Measurements from ENCODE around the gene UBC. TPM values are rescaled to one million over a fixed set of nuclear protein-coding genes. Genes with fewer than 3 reads are reported as not detected.
A peak's percentile ranks its signal among the peaks of the same experiment; 100 is the strongest.
"Not testable (repeated sequence)": the region's sequence is repeated elsewhere in the genome, so short reads cannot be mapped to it uniquely, and the experiment has no call there.

Gene UBC
- total RNA-seq, 2 experiments from 2014 or later, result 927 to 944 TPM

- H3K4me1 Mint-ChIP-seq, result peaks cover 55% of the 10 kb centered on the region
- H3K27me3 Mint-ChIP-seq, result peaks cover 10% of the 10 kb centered on the region
- H3K9me3 Mint-ChIP-seq, DNase-seq: not testable (repeated sequence)
- H3K4me3 Mint-ChIP-seq, result peak overlapping the region; percentile 100
- peak overlapping the region; percentile 100 for H3K27ac Mint-ChIP-seq
- peaks cover 39% of the 10 kb centered on the region for H3K36me3 Mint-ChIP-seq
These were observed 1.7 kb downstream of the UBC start for GRCh38 chr12:124912529-124913287.

GRCh38 chr12:124911521-124911920 lies 2.9 kb downstream of the UBC start:
- Mint-ChIP-seq H3K36me3 (peaks cover 39% of the 10 kb centered on the region), H3K27ac (peak overlapping the region; percentile 57), H3K27me3 (peaks cover 10% of the 10 kb centered on the region), H3K4me3 (peak overlapping the region; percentile 68), H3K4me1 (peaks cover 49% of the 10 kb centered on the region)
- not testable (repeated sequence) for H3K9me3 Mint-ChIP-seq, DNase-seq

- Mint-ChIP-seq H3K27me3 (peaks cover 10% of the 10 kb centered on the region), H3K4me3 (peak overlapping the region; percentile 63)
- no peak for DNase-seq
These were observed 3.6 kb downstream of the UBC start for GRCh38 chr12:124910561-124911478.

GRCh38 chr12:124909831-124910560 lies 4.5 kb downstream of the UBC start:
- peak overlapping the region; percentile 50 for H3K27ac Mint-ChIP-seq
- peak overlapping the region; percentile 8 for H3K4me3 Mint-ChIP-seq
- H3K9me3 Mint-ChIP-seq, result peaks cover 1% of the 10 kb centered on the region
- no peak for DNase-seq
- peaks cover 40% of the 10 kb centered on the region for H3K4me1 Mint-ChIP-seq
- H3K27me3 Mint-ChIP-seq, result peaks cover 10% of the 10 kb centered on the region
- H3K36me3 Mint-ChIP-seq, result peaks cover 38% of the 10 kb centered on the region

More at GRCh38 chr12:124910561-124911478, 3.6 kb downstream of the UBC start:
- Mint-ChIP-seq H3K27ac (peak overlapping the region; percentile 57), H3K36me3 (peaks cover 38% of the 10 kb centered on the region), H3K9me3 (peaks cover 1% of the 10 kb centered on the region), H3K4me1 (peaks cover 43% of the 10 kb centered on the region)

- no peak overlapping the region for H3K27ac Mint-ChIP-seq
- DNase-seq, result peak; percentile 80
- no peaks in the 10 kb centered on the region for H3K9me3 Mint-ChIP-seq
- no peaks in the 10 kb centered on the region for H3K27me3 Mint-ChIP-seq
- H3K36me3 Mint-ChIP-seq, result peaks cover 12% of the 10 kb centered on the region
- peaks cover 20% of the 10 kb centered on the region for H3K4me1 Mint-ChIP-seq
- no peak overlapping the region for H3K4me3 Mint-ChIP-seq
These were observed 7.7 kb downstream of the UBC start for GRCh38 chr12:124906606-124907261.

GRCh38 chr12:124904306-124905098 lies 9.9 kb downstream of the UBC start:
- Mint-ChIP-seq H3K36me3 (no peaks in the 10 kb centered on the region), H3K4me1 (peaks cover 4% of the 10 kb centered on the region), H3K27ac (no peak overlapping the region), H3K4me3 (no peak overlapping the region), H3K27me3 (no peaks in the 10 kb centered on the region), H3K9me3 (no peaks in the 10 kb centered on the region)
- DNase-seq, result no peak

GRCh38 chr12:124902916-124903315 lies 11.5 kb downstream of the UBC start:
- Mint-ChIP-seq H3K4me1 (peaks cover 17% of the 10 kb centered on the region), H3K36me3 (no peaks in the 10 kb centered on the region), H3K4me3 (no peak overlapping the region), H3K27me3 (no peaks in the 10 kb centered on the region), H3K9me3 (no peaks in the 10 kb centered on the region), H3K27ac (no peak overlapping the region)
- DNase-seq, result no peak

GRCh38 chr12:124901003-124901402 lies 13.4 kb downstream of the UBC start:
- H3K4me3 Mint-ChIP-seq, result no peak overlapping the region

GRCh38 chr12:124900345-124900795 lies 14.1 kb downstream of the UBC start:
- H3K4me3 Mint-ChIP-seq, H3K9me3 Mint-ChIP-seq, H3K36me3 Mint-ChIP-seq, DNase-seq, H3K27me3 Mint-ChIP-seq, H3K27ac Mint-ChIP-seq: not testable (repeated sequence)
- peaks cover 13% of the 10 kb centered on the region for H3K4me1 Mint-ChIP-seq

More at GRCh38 chr12:124901003-124901402, 13.4 kb downstream of the UBC start:
- no peak for DNase-seq
- H3K9me3 Mint-ChIP-seq, result no peaks in the 10 kb centered on the region
- no peak overlapping the region for H3K27ac Mint-ChIP-seq
- H3K36me3 Mint-ChIP-seq, result no peaks in the 10 kb centered on the region
- H3K4me1 Mint-ChIP-seq, result peaks cover 13% of the 10 kb centered on the region
- H3K27me3 Mint-ChIP-seq, result no peaks in the 10 kb centered on the region

- H3K4me1 Mint-ChIP-seq, result peaks cover 13% of the 10 kb centered on the region
- H3K4me3 Mint-ChIP-seq, result no peak overlapping the region
- no peaks in the 10 kb centered on the region for H3K36me3 Mint-ChIP-seq
- H3K27me3 Mint-ChIP-seq, result no peaks in the 10 kb centered on the region
- no peaks in the 10 kb centered on the region for H3K9me3 Mint-ChIP-seq
- no peak for DNase-seq
- H3K27ac Mint-ChIP-seq, result no peak overlapping the region
These were observed 15.5 kb downstream of the UBC start for GRCh38 chr12:124898923-124899294.

- Mint-ChIP-seq H3K4me3 (no peak overlapping the region), H3K4me1 (peaks cover 13% of the 10 kb centered on the region), H3K9me3 (no peaks in the 10 kb centered on the region), H3K27ac (no peak overlapping the region), H3K36me3 (no peaks in the 10 kb centered on the region), H3K27me3 (no peaks in the 10 kb centered on the region)
- peak; percentile 72 for DNase-seq
These were observed 16.1 kb downstream of the UBC start for GRCh38 chr12:124898200-124898922.

GRCh38 chr12:124896461-124896860 lies 18.0 kb downstream of the UBC start:
- Mint-ChIP-seq H3K27ac (no peak overlapping the region), H3K9me3 (no peaks in the 10 kb centered on the region), H3K36me3 (no peaks in the 10 kb centered on the region), H3K27me3 (no peaks in the 10 kb centered on the region), H3K4me1 (peaks cover 13% of the 10 kb centered on the region), H3K4me3 (no peak overlapping the region)
- DNase-seq, result no peak

GRCh38 chr12:124893792-124894516 lies 20.5 kb downstream of the UBC start:
- Mint-ChIP-seq H3K9me3 (no peaks in the 10 kb centered on the region), H3K4me1 (peaks cover 11% of the 10 kb centered on the region), H3K36me3 (no peaks in the 10 kb centered on the region), H3K27me3 (no peaks in the 10 kb centered on the region), H3K27ac (no peak overlapping the region), H3K4me3 (no peak overlapping the region)
- no peak for DNase-seq
